GM12875 (cell line): ENCODE results near the gene CADPS2.

Source experiments
- H3K4me3 ChIP-seq: one replicate; pipeline ENCODE4 v1.5.1; 2011; ENCODE audit warnings: low read depth, low read length, control low read depth
- CTCF ChIP-seq: IDR thresholded peaks from 2 replicates; pipeline ENCODE4 v1.5.1; 2011; ENCODE audit warnings: low read depth, mild to moderate bottlenecking, control low read depth, inconsistent platforms, low read length, moderate library complexity, borderline replicate concordance; ENCODE audit not compliant: insufficient read depth

The CADPS2 gene

GRCh38 chr7:122402235-122402634 is 484.0 kb downstream of the CADPS2 start:
- no peak overlapping the region for H3K4me3 ChIP-seq
- TF ChIP-seq CTCF, result no peak

- H3K4me3 ChIP-seq, result no peak overlapping the region
- no peak for TF ChIP-seq CTCF
These were observed 488.9 kb downstream of the CADPS2 start for GRCh38 chr7:122397381-122397780.

GRCh38 chr7:122394512-122394911 is 491.7 kb downstream of the CADPS2 start:
- no peak overlapping the region for H3K4me3 ChIP-seq
- no peak for TF ChIP-seq CTCF

DNA sequence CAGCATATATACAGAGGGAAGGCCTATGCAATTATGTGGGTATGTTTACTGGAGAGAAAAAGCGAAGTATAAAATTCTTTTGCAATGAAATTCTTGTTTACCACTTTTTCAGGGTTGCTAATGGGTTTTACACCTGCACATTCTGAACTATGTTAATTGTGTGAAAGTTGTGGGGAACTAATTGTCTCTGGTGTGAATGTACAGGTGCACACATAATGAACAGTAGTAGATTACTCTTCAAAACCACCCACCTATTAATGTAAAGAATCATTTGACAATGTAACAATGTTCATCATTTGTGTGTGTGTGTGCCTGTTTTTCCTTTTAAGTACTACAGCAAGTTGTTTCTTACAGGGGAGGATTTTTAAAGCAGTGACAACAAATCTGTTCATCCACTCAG is 501.7 kb downstream of the CADPS2 start:
- H3K4me3 ChIP-seq, result no peak overlapping the region
- TF ChIP-seq CTCF, result no peak

GRCh38 chr7:122383934-122384333 is 502.3 kb downstream of the CADPS2 start:
- no peak for TF ChIP-seq CTCF
- H3K4me3 ChIP-seq, result no peak overlapping the region

DNA sequence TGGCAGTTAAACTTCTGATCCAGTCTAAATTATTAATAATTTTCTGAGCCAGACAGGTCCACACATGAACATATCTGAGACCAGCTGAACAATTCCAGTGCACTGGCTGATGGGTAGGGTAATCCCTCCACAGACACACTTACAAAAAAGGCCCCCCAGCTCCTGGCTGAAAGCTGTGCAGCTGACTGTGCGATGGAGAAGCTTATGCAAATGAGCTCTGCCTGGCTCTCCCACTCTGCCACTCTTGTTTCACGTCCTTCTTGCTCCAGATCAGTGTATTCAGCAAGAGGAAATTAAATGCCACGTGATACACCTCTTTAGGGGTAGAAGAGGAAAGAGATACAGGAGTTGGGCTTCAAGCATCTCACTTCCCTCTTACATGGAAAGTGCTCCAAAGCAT is 505.3 kb downstream of the CADPS2 start:
- no peak for TF ChIP-seq CTCF
- no peak overlapping the region for H3K4me3 ChIP-seq

DNA sequence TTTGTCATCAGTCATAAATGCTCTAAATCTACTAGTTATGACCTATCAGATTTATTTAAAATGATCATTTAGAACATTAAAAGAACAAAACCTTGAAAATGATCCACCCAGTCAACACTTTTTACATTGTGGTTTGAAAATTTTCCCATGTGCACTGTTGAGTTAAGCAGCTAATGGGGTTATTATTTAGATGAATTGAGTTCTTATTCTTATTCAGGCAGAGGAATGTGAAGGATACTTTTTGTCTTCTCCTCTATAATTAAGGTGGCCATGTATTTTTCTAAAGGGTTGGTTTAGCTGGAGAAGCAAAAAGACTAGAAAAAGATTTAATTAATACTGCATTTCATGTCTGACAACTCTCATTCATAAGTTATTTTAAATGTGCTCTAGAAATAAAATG is 506.8 kb downstream of the CADPS2 start:
- no peak overlapping the region for H3K4me3 ChIP-seq
- no peak for TF ChIP-seq CTCF
